Renal pelvis (tissue), 4 donors: Measurements from ENCODE around the gene TADA2A. TPM values are rescaled to one million over a fixed set of nuclear protein-coding genes. Genes with fewer than 3 reads are reported as not detected.

ENCODE experiments used
- DNase-seq: peaks from one replicate; pipeline ENCODE4 v3.0.0-alpha.2; 2013
- polyA plus RNA-seq, 3 donors: library from polyadenylated mRNA; unstranded; fragments of 120-200 nt; gene quantifications; one replicate each; pipeline ENCODE4 v1.2.1, GENCODE V29; 2013; ENCODE audit not compliant: insufficient read length in 3 of 3

Gene TADA2A
- polyA plus RNA-seq, 3 donors: 23.1 to 27.9 (median 25.7) TPM

GRCh38 chr17:37523715-37524219 is 117.1 kb downstream of the TADA2A start:
- no peak for DNase-seq

- peak; percentile 26 for DNase-seq
These were observed 120.7 kb downstream of the TADA2A start for GRCh38 chr17:37527249-37527851.

Other genes with a start within 250 kb of the TADA2A start
- under 1 TPM; 0.10 to 0.44 (median 0.17) TPM for gene C17orf78, start 30.9 kb upstream of the TADA2A start, polyA plus RNA-seq
- 10 to 100 TPM; 40.2 to 47.6 (median 43.4) TPM for gene ACACA, start 50 bp upstream of the TADA2A start, polyA plus RNA-seq
- 10 to 100 TPM; 13.1 to 17.1 (median 13.9) TPM for gene DUSP14, start 83.0 kb downstream of the TADA2A start, polyA plus RNA-seq
- gene SYNRG, start 202.5 kb downstream of the TADA2A start, polyA plus RNA-seq: 10 to 100 TPM; 36.4 to 47.8 (median 47.5) TPM
- gene DDX52, start 236.6 kb downstream of the TADA2A start, polyA plus RNA-seq: 10 to 100 TPM; 37.4 to 48.6 (median 45.6) TPM